RPMI8226 (cell line): Measurements from ENCODE around the gene NEBL.

Source experiments
- DNase-seq: peaks from one replicate; pipeline ENCODE4 v3.0.0-alpha.2; 2015

The NEBL gene

GRCh38 chr10:20858292-20859124 lies 38.6 kb downstream of the NEBL start:
- DNase-seq, result no peak

- no peak for DNase-seq
These were observed 40.6 kb downstream of the NEBL start for GRCh38 chr10:20856484-20856883.

GRCh38 chr10:20855398-20856038 lies 41.6 kb downstream of the NEBL start:
- DNase-seq, result no peak

GRCh38 chr10:20853276-20853675 lies 43.8 kb downstream of the NEBL start:
- DNase-seq, result no peak

GRCh38 chr10:20852303-20852702 lies 44.8 kb downstream of the NEBL start:
- DNase-seq, result no peak

- no peak for DNase-seq
These were observed 49.6 kb downstream of the NEBL start for GRCh38 chr10:20847512-20847911.

- no peak for DNase-seq
These were observed 50.8 kb downstream of the NEBL start for GRCh38 chr10:20846263-20846662.

GRCh38 chr10:20841419-20841818 lies 55.7 kb downstream of the NEBL start:
- no peak for DNase-seq

- DNase-seq, result no peak
These were observed 57.2 kb downstream of the NEBL start for GRCh38 chr10:20839910-20840309.

- DNase-seq, result no peak
These were observed 58.0 kb downstream of the NEBL start for GRCh38 chr10:20839141-20839540.

- no peak for DNase-seq
These were observed 60.7 kb downstream of the NEBL start for GRCh38 chr10:20836401-20836800.

- no peak for DNase-seq
These were observed 61.8 kb downstream of the NEBL start for GRCh38 chr10:20835335-20835734.

GRCh38 chr10:20834825-20835224 lies 62.3 kb downstream of the NEBL start:
- DNase-seq, result no peak

GRCh38 chr10:20822825-20823224 lies 74.3 kb downstream of the NEBL start:
- DNase-seq, result no peak

- DNase-seq, result no peak
These were observed 79.5 kb downstream of the NEBL start for GRCh38 chr10:20817646-20818045.

- DNase-seq, result no peak
These were observed 80.0 kb downstream of the NEBL start for GRCh38 chr10:20817116-20817515.

- no peak for DNase-seq
These were observed 83.0 kb downstream of the NEBL start for GRCh38 chr10:20814116-20814515.

- no peak for DNase-seq
These were observed 86.0 kb downstream of the NEBL start for GRCh38 chr10:20811131-20811530.

GRCh38 chr10:20809631-20810030 lies 87.5 kb downstream of the NEBL start:
- no peak for DNase-seq

GRCh38 chr10:20806487-20806886 lies 90.6 kb downstream of the NEBL start:
- no peak for DNase-seq

GRCh38 chr10:20797290-20797689 lies 99.8 kb downstream of the NEBL start:
- no peak for DNase-seq

GRCh38 chr10:20795391-20795790 lies 101.7 kb downstream of the NEBL start:
- DNase-seq, result no peak

GRCh38 chr10:20785174-20785573 lies 111.9 kb downstream of the NEBL start:
- no peak for DNase-seq

GRCh38 chr10:20778008-20778757 lies 118.9 kb downstream of the NEBL start:
- DNase-seq, result no peak
